ENCODE data around the gene ECPAS.

DNA sequence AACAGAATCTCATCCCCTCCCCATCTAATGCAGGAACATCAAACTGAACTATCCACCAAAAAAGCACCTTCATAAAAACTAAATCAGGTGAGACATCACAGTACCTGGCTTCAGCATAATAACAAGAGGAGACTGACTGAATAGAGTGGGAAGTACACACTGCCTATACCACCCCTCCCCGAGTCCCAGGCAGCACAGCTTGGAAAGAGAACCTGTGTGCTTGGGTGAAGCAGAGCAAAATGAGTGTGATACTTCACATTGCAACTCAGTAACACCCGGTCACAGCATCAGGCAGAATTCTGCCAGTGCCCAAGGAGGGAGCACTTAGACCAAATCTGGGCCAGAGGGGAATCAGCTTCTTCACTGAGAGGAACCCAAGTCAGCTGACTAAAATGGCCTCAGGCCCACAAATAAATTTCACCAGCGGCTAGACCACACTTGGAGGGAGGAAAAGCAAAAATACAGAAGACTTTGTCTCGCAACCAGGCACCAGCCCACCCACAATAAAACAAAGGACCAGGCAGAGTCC, 84.9 kb downstream of the ECPAS start:
- TF ChIP-seq EZH2 (IDR thresholded peaks at IDR 0.05; ENCODE audit: insufficient read depth, low read length): no peak
- TF ChIP-seq, protein P1, sequence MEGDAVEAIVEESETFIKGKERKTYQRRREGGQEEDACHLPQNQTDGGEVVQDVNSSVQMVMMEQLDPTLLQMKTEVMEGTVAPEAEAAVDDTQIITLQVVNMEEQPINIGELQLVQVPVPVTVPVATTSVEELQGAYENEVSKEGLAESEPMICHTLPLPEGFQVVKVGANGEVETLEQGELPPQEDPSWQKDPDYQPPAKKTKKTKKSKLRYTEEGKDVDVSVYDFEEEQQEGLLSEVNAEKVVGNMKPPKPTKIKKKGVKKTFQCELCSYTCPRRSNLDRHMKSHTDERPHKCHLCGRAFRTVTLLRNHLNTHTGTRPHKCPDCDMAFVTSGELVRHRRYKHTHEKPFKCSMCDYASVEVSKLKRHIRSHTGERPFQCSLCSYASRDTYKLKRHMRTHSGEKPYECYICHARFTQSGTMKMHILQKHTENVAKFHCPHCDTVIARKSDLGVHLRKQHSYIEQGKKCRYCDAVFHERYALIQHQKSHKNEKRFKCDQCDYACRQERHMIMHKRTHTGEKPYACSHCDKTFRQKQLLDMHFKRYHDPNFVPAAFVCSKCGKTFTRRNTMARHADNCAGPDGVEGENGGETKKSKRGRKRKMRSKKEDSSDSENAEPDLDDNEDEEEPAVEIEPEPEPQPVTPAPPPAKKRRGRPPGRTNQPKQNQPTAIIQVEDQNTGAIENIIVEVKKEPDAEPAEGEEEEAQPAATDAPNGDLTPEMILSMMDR (IDR thresholded peaks at IDR 0.05; ENCODE audit: insufficient read depth, low read depth, low read length): no peak

All from astrocyte (in vitro differentiated cells and primary cell).